ENCODE data around the gene DDX51.

The DDX51 gene

GRCh38 chr12:132189378-132190011 is 45.4 kb upstream of the DDX51 start:
- TF ChIP-seq TAF1 (IDR thresholded peaks at IDR 0.05; ENCODE audit: borderline replicate concordance, insufficient read depth, low read length): no peak
- TF ChIP-seq, protein P1, sequence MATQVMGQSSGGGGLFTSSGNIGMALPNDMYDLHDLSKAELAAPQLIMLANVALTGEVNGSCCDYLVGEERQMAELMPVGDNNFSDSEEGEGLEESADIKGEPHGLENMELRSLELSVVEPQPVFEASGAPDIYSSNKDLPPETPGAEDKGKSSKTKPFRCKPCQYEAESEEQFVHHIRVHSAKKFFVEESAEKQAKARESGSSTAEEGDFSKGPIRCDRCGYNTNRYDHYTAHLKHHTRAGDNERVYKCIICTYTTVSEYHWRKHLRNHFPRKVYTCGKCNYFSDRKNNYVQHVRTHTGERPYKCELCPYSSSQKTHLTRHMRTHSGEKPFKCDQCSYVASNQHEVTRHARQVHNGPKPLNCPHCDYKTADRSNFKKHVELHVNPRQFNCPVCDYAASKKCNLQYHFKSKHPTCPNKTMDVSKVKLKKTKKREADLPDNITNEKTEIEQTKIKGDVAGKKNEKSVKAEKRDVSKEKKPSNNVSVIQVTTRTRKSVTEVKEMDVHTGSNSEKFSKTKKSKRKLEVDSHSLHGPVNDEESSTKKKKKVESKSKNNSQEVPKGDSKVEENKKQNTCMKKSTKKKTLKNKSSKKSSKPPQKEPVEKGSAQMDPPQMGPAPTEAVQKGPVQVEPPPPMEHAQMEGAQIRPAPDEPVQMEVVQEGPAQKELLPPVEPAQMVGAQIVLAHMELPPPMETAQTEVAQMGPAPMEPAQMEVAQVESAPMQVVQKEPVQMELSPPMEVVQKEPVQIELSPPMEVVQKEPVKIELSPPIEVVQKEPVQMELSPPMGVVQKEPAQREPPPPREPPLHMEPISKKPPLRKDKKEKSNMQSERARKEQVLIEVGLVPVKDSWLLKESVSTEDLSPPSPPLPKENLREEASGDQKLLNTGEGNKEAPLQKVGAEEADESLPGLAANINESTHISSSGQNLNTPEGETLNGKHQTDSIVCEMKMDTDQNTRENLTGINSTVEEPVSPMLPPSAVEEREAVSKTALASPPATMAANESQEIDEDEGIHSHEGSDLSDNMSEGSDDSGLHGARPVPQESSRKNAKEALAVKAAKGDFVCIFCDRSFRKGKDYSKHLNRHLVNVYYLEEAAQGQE (IDR thresholded peaks at IDR 0.05; ENCODE audit: insufficient read depth in 1 of 2, low read depth in 2 of 2, low read length in 2 of 2): no peak
- peak; percentile 39 for TF ChIP-seq FOXP2 (optimal IDR thresholded peaks at IDR 0.05; ENCODE audit: borderline replicate concordance, extremely low read depth, extremely low read length, insufficient read depth)
- TF ChIP-seq SIN3A (IDR thresholded peaks at IDR 0.05; ENCODE audit: borderline replicate concordance, insufficient read depth, low read length): no peak
- no peak for TF ChIP-seq POLR2AphosphoS5 (IDR thresholded peaks at IDR 0.05; ENCODE audit: low read depth, low read length)

DNA sequence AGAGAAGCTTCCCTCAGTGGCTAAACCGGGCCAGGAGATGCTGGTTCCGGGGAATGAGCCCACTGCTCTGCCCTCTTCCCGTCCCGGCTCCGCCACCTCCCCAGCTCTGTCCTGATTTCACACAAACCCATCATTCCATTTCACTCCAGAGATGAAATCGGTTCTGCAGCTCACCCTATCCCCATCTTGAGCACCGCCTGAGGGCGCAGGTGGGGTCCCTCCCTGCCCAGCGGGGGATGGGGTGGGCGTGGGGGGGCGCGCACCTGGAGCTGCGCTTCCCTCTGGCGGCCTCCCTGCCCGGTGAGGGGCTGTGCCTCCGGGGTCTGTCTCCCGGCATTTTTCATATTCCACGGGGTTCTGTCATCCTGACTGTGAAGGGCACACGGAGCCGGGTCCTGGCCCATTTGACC is 44.8 kb upstream of the DDX51 start:
- TF ChIP-seq, protein P1 (IDR thresholded peaks at IDR 0.05; ENCODE audit: insufficient read depth in 1 of 2, low read depth in 2 of 2, low read length in 2 of 2): no peak
- TF ChIP-seq TAF1 (IDR thresholded peaks at IDR 0.05; ENCODE audit: borderline replicate concordance, insufficient read depth, low read length) (no peak), SIN3A (IDR thresholded peaks at IDR 0.05; ENCODE audit: borderline replicate concordance, insufficient read depth, low read length) (no peak), FOXP2 (optimal IDR thresholded peaks at IDR 0.05; ENCODE audit: borderline replicate concordance, extremely low read depth, extremely low read length, insufficient read depth) (no peak), POLR2AphosphoS5 (IDR thresholded peaks at IDR 0.05; ENCODE audit: low read depth, low read length) (no peak)

- TF ChIP-seq, protein P1 (IDR thresholded peaks at IDR 0.05; ENCODE audit: insufficient read depth in 1 of 2, low read depth in 2 of 2, low read length in 2 of 2): no peak
- TF ChIP-seq TAF1 (IDR thresholded peaks at IDR 0.05; ENCODE audit: borderline replicate concordance, insufficient read depth, low read length) (no peak), POLR2AphosphoS5 (IDR thresholded peaks at IDR 0.05; ENCODE audit: low read depth, low read length) (no peak), SIN3A (IDR thresholded peaks at IDR 0.05; ENCODE audit: borderline replicate concordance, insufficient read depth, low read length) (no peak), FOXP2 (optimal IDR thresholded peaks at IDR 0.05; ENCODE audit: borderline replicate concordance, extremely low read depth, extremely low read length, insufficient read depth) (no peak)
These were observed 44.4 kb upstream of the DDX51 start for GRCh38 chr12:132188451-132188901.

- TF ChIP-seq POLR2AphosphoS5 (IDR thresholded peaks at IDR 0.05; ENCODE audit: low read depth, low read length) (no peak), TAF1 (IDR thresholded peaks at IDR 0.05; ENCODE audit: borderline replicate concordance, insufficient read depth, low read length) (no peak)
- TF ChIP-seq, protein P1 (IDR thresholded peaks at IDR 0.05; ENCODE audit: insufficient read depth in 1 of 2, low read depth in 2 of 2, low read length in 2 of 2): no peak
These were observed 43.7 kb upstream of the DDX51 start for GRCh38 chr12:132187646-132188450.

All from PFSK-1 (cell line).